Eye (tissue), 1 donor: ENCODE measurements around the gene SRGAP2.
"Not testable (repeated sequence)": the region's sequence is repeated elsewhere in the genome, so short reads cannot be mapped to it uniquely, and the experiment has no call there.

Source experiments
- DNase-seq: peaks from one replicate; pipeline ENCODE4 v3.0.0-alpha.2; 2015

Gene SRGAP2

DNA sequence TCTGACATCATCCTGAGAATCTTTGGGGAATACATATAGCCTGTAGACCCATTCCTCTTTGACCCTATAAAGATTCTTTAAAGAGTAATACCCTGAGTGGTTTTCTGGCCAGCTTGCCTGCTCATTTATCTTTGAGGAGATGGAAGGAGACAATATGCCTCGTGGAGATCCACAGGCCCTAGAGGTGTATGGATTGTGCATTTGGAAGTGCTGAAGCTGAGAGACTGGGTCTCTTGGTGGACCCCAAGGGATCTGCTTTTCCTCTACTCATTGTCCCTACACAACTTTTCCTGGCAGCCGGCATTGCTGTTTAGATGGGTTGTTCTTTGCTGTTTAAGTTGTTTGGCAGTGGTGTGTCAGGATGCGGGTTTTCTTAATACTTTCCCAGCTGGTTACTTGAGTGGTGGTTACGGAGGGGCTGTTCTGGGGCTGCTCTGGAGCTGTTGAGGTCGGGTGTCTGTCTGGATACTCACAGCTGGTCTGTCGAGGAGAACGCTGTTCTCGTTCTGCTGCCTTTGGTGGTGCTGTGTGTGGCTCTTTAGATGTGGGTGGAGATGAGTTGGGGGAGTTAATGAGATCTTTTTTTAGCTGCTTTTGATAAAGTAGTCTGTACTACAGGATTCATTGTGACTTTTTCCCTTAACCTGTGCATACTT, 49.5 kb downstream of the SRGAP2 start:
- DNase-seq: not testable (repeated sequence)
